GM19193 (cell line): ENCODE results near the gene NFYA.

ENCODE experiments used
- POLR2A ChIP-seq: IDR thresholded peaks from 4 replicates; pipeline ENCODE4 v1.6.1; 2011; ENCODE audit not compliant: insufficient read depth, insufficient read length; ENCODE audit errors: extremely low read depth

The NFYA gene

DNA sequence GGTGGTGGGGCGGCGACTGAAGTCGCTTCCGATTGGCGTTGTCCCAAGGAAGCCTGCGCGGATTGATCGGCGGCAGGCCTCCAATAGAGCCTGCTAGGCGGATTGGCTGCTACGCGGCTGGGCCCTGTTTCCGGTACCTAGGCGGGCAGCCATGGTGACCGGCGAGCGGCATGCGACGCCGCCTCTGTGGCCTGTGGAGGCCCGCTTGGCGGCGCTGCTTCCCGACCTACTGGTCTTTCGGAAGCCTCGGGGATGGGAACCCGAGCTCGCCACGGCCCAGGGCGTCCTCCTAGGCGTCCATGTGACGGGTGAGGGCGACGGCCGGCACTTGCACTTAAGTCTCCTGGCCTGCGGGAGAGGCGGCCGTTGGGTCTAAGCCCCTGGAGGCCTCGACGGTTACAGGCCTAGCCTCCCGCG, 28.1 kb downstream of the NFYA start:
- no peak for TF ChIP-seq POLR2A

DNA sequence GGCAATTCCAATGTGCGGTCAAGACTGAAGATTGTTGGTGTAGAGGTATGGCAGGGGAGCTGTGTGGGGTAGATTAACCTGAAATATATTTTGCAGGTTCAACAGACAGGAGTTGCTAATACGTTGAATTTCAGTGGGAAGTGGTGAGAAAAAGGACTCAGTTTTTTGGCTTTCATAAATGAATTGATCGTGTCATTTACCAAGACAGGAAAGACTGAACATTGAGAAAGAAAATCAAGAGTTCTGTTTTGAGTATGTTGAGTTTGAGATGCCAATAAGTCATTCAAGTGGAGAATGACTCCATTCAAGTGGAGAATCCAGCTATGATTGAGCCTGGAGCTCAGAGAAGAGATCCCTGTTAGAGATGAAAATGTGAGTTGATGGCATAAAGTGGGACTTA, 31.1 kb downstream of the NFYA start:
- no peak for TF ChIP-seq POLR2A

DNA sequence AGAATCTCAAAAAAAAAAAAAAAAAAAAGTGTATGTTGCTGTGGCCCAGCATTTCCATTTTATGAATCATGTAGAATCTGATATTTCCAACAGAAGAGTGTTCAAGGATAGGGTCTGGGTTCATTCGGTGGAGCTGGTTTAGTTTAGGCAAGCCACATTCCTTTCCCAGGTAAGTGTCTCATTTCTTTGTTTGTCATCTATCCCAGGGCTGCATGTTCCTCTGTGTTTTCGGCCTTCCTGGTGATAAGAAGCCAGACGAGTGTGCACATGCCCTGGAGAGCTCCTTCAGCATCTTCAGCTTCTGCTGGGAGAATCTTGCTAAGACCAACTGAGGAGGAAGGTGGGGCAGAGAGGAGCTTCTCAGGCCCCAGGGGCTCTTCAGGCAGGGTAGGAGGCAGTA, 38.2 kb downstream of the NFYA start:
- no peak for TF ChIP-seq POLR2A

DNA sequence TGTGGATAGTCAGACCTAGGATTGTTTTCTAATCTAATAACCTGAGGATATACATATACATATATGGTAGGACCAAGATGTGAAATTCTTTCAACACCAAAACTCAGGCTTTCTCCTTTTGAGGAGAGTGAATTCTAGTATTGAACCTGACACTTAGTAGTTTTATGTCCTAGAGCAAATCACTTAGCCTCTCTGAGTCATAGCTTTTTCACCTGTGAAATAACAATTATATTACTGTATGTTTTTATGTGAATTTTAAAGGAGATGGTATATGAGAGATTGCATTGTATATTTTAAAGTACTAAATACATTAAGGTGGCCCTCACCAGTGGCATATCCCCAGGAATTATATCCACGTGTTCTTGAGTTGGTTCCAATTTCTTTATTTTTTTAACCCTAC, 46.7 kb downstream of the NFYA start:
- no peak for TF ChIP-seq POLR2A

DNA sequence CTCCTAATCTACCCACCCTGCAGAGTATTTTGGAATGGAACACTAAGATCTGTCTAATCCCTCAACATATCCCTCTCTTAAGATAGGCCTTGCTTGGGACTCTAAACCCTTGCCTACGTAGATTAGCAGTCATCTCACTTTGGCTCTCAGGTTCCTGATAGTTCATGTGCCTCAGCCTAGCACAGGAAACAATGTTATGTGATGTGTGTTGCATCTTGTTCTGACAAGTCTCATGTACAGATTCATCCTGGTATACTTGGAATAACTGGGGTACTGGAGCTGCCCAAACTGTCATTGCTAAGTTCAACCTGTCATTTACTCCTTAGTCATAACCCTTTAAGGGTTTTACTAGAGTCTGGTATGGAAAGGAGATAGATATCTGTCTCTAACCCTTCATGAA, 47.3 kb downstream of the NFYA start:
- no peak for TF ChIP-seq POLR2A

DNA sequence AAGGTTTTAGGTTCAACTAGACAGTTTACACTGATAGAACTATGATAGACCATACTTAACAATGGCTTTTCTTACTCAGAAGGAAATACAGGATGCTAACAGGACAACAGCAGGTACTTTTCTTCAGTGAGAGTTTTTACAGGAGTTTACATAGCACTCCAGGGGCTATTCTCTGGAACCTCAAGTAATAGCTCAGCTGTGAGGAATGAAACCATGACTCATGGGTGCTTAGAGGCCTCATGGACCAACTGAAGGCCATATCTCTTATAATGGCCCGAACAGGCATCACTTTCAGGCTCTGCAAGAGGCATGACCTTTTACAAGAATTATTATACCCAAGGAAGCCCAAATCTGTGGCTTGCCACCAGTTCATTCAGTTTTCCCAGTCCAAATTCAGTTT, 49.6 kb downstream of the NFYA start:
- no peak for TF ChIP-seq POLR2A

DNA sequence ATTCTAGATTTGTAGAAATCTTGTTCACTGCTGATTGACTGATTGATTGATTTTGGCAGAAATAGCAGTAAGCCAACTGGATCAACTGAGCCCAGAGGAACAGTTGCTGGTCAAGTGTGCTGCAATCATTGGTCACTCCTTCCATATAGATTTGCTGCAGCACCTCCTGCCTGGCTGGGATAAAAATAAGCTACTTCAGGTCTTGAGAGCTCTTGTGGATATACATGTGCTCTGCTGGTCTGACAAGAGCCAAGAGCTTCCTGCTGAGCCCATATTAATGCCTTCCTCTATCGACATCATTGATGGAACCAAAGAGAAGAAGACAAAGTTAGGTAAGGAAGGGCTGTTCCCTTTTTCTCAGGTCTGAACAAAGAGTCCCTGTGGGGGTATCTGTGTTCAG, 50.1 kb downstream of the NFYA start:
- no peak for TF ChIP-seq POLR2A

DNA sequence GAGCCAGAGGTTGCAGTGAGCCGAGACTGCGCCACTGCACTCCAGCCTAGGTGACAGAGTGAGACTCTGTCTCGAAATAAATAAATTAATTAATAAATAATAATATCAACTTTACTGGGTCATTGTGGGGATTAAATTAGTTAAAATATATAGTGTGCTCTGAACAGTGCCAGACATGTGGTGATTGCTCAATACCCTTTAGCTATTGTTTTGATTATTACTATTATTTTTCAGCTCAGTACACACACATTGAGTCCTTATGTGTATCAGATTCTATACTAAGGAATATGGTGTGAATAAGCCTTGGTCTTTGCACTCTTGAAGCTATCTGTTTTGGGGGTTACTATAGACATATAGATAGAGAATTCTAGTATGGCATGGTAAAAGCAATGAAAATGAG, 52.5 kb downstream of the NFYA start:
- TF ChIP-seq POLR2A, result no peak

DNA sequence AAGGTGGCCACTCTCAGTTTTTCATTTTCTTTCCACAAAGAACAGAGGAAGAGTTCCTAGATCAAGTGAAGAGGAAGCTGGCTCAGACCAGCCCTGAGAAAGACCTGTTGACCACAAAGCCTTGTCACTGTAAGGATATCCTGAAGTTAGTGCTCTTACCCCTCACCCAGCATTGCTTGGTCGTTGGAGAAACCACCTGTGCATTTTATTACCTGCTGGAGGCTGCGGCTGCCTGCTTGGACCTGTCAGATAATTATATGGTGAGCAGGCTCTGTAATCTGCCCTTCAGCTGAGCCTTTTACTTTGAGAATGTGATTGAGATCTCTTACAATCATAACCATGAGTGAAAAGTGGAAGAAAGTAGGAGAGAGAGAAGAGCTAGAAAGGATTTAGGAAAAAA, 59.5 kb downstream of the NFYA start:
- no peak for TF ChIP-seq POLR2A

DNA sequence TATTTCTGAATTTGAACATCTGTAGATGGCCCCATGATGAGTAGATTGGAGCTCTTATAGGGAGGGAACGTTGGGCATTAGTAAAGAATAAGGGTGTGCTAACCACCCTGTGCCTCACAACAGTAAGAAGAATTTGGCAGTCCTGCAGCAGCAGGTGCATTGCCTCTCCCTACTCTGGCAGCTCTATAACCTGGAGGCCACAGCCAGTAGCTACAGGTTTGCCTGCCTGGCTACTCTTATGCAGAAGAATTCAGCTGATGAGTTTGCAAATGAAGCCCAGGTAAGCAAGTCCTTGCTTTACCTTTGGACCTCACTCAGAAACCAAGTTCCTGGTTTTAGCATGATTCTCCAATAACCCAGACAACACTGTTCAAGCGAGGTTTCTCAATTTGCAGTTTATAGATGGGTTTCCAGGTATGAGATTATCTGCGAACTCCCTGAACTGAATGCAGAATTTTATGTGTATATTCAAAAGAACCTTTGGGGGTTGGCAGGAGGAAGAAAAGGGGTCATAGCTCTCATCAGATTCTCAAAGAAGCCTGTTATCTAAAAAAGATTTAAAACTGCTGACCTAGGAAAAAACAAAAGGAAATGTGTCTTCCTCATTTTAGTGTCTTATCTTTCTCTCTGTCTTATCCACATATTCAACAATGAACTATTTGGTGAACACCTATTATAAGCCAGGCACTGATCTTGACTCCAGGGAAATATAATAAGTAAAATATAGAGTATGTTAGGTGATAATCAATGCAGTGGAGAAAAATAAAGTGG, 62.5 kb downstream of the NFYA start:
- no peak for TF ChIP-seq POLR2A

DNA sequence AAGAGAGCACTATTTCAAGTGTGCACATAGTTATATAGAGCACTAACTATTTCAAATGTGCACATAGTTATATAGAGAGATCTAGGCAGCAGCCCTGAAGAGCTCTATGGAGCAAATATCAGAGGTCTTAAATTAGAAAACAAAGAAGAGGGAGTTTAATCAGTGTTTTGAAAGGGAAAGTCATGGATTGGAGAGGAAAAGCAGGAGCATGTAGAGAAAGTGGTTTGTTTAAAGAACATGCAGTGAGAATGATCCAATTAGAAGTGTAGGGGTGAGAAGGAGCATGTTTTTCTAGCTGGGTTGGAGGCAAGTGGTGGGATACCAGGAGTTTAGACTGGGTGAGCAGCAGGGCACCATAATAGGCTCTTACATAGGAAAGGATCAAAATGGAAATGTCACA, 64.1 kb downstream of the NFYA start:
- no peak for TF ChIP-seq POLR2A

DNA sequence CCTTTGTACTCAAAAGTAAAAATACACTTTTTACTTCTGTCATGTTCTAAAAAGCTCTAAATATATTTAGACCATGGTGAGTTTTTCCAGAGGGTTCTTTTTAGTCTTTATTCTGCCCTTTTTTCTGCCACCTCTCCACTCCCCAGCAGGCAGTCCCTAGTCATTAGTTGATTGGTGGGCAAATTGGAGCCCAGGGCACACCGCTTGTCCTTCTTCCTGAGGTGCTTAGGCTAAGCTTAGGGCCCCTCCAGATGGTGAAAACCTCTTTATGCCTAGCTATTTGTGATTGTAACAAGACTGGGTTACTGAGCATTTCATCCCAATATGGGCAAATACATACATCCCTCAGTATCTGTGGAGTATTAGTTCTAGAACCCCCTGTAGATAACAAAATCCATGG, 75.1 kb downstream of the NFYA start:
- no peak for TF ChIP-seq POLR2A
